Cerebellar cortex (tissue), 1 donor: ENCODE measurements around the gene ARHGAP24.

Experiments
- DNase-seq: peaks from one replicate; pipeline ENCODE4 v3.0.0-alpha.2; 2015; ENCODE audit warnings: low spot score

ARHGAP24 gene

GRCh38 chr4:85919200-85919887 lies 444.4 kb downstream of the ARHGAP24 start:
- DNase-seq: no peak

DNA sequence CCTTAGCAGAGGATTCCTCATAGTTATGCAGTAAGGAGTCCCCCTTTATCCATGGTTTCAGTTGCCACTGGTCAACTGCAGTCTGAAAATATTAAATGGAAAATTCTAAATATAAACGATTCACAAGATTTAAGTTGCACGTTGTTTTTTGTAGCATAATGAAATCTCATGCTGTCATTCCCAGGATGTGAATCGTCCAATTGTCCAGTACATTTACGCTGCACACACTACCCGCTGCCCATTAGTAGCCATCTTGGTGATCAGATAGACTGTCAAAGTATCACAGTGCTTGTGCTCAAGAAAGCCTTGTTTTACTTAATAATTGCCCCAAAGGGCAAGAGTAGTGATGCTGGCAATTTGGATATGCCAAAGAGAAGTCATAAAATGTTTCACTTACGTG lies 450.1 kb downstream of the ARHGAP24 start:
- DNase-seq: no peak

- DNase-seq: no peak
These were observed 454.0 kb downstream of the ARHGAP24 start for GRCh38 chr4:85928775-85929591.

DNA sequence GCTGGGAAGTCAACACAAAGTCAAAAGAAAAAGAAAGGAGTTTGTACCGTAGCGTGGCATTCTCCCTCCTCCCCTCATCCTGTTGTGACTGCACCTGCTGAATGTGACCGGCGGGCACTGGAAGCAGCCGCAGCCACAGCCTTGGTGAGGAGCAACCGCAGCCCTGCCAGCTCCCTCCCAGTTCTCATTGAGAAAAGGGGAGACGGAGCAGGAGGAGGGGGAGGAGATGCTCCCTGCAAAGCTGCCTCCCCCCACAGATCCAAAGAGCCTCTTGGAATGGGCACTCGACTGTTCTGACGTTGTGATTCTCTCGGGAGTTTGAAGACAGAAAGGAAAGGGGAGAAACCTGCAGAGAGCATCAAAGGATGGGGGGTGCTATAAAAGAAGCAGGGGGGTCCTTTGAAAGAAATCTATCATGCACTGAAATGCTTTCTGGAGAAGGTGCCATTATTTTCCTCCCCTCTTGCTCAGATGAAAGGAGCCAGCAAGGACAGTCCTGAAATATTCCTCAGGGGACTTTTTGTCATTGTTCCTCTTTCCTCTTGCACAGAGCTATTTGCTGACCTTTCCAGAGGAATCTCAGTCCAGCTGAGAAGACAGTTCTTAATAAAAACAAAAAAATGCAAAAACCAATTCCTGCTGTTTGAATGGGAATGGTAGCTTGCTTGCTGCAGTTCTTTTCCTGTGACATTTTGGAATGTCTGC lies 455.2 kb downstream of the ARHGAP24 start:
- DNase-seq: no peak

DNA sequence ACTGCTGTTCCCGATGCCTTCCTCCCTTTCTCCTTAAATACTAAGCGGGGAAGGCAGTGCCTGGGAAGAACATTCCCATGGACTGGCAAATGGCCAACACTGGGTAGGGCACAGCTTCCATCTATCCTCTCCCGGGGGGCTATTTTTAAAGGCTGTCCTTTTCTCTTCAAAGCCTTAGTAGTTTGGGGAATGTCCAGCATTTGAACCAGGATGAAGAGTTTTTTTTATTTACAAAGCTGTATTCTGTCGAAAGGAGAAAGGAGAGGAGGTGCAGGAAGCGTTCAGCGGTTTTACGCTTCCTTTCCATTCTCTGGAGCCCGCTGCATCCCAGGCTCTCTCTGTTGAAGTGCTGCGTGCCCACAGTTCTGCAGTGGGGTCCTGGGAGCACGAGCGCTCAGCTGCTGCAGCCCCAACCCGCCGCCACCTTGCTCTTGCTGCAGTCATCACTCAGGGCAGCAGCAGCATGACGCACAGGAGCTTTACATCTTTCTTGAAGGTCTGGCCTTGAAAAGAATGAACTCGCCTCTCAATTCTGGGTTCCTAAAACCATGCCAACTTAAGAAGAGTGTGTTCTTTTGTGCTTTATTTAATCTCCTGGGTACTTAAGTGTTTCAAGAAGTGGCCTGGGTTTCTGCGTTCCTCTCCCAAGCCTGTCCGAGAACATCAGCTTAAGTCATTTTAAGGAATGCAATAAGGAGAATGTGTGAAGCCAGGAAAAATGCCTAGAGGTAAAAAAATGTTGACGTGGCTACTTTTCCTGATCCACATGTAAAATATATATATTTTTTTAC lies 457.7 kb downstream of the ARHGAP24 start:
- DNase-seq: no peak

DNA sequence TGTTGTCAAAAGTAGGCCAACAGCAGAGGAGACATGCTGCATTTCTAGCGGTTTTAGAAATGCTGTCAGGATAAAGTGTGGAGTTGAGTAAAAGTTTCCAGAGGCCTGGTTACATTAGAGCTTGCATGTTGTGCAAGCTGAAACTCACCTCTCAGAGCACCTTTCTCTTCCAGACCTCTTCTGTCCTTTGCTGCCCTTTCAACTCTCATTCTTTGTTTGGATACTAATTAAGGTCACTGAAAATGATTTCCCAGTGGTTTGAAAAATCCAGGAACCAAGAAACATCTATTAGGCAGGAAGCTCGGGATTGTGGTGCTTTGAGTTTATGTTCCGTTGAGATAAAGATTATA lies 458.3 kb downstream of the ARHGAP24 start:
- no peak for DNase-seq

DNA sequence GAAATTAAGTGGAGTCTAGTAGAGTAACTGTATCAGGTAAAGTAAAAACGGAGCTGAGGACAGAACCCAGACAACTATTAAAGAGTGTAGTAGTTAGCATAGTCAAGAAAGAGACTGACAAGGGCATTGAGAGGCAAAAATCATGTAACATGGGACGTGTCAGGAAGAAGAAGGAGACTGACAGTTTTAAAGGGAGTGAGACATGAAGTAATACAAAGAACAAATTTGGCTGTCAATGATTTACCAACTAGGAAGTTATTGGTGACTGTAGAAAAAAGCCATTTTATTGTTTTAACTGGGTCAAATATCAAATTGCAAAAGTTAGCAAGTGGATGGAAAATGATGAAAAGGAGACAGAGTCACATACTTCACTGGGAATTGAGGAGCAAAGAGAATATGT lies 462.6 kb downstream of the ARHGAP24 start:
- no peak for DNase-seq

DNA sequence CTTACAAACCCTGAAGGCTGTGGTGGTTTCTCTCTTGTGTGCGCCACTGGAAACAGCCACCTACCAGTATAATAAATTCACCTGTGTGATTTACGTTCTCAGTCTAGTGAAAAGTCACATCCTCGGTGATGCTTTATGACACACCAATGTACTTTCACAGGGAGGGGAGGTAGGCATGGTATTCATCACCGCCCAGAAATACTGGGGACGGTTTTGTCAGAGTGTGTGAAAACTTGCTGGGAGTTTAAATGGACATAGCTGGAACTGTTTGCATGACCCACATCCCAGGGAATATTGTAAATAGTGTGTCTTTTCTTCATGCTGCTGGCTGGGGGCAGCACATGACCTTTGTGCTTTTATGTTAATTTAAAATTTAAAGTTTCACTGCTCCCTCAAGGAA lies 463.1 kb downstream of the ARHGAP24 start:
- DNase-seq: no peak

DNA sequence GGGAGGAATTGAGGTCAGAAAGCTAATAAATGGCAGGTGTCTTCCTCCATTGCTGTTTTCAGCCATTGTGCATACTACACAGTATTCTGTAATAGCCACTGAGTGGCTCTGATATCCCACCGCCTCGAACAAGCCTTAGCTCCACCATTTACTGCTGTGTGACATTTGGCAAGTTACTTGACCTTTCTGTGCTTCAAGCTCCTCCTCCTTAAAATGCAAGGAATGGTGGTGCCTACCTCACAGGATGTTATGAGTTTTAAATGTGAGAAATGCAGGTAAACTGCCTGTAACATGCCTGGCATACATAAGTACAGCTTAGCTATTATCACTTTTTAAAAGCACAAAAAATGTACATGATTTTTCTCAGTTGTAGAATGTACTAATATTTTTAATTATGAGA lies 464.0 kb downstream of the ARHGAP24 start:
- no peak for DNase-seq

- no peak for DNase-seq
These were observed 464.6 kb downstream of the ARHGAP24 start for GRCh38 chr4:85939595-85939994.

DNA sequence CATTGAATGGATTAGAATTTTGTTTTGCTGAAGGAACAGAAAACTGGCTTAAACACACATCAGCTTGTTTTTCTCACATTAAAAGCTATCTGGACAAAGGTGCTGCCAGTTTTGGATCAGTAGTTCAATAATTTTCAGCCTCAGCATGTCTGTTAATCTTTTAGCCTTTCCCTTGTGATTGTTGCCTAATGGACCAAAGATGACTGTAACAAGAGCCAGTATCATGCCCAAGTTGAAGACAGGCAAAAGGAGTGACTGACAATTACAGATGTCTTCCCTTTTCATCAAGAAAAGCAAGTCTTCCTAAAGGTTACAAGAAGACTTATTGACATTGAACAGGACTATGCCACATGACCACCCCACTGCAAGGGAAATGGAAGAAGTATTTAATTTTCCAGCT lies 465.2 kb downstream of the ARHGAP24 start:
- no peak for DNase-seq

DNA sequence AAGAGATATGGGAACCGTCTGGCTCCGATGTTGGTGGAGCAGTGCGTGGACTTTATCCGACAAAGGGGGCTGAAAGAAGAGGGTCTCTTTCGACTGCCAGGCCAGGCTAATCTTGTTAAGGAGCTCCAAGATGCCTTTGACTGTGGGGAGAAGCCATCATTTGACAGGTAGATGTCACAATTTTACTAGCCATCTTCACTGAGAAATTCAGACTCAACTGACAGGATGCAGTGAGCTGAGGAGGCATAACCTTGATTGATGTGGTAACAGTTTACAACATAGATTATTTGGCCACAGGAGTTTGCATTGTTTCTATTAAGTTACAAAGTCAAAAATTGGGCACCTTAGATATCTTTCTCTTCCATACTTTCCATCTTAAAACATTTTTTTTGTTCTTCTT lies 467.2 kb downstream of the ARHGAP24 start:
- no peak for DNase-seq

DNA sequence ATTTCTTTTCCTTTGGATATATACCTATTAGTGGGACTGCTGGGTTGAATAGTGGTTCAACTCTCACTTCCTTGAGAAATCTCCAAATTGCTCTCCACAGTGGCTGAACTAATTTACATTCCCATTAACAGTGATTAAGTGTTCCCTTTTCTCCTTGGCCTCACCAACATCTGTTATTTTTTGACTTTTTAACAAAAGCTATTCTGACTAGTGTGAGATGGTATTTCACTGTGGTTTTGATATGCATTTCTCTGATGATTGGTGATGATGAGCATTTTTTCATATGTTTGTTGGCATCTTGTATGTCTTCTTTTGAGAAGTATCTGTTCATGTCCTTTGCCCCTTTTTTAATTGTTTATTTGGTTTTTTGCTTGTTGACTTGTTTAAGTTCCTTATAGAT lies 471.9 kb downstream of the ARHGAP24 start:
- no peak for DNase-seq

DNA sequence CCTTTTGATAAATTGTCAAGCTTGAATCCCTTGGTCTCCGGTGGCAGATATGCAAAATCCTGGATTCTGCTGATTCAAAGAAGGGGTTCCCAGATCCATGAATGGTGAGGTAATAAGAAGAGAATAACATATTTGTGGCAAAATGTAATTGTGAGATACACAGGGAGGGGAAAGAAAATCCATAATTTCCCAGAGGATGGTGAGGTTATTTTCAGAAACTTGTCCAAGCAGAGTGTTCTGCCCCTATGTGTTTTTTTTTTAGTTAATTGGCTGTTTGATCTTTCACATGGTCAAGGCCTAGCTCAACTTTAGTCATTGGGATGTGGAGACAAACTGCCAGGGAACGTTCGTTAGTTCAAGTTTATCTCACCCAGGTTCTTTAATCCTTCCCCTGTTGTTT lies 476.1 kb downstream of the ARHGAP24 start:
- DNase-seq: no peak

GRCh38 chr4:85952528-85952927 lies 477.6 kb downstream of the ARHGAP24 start:
- DNase-seq: no peak

DNA sequence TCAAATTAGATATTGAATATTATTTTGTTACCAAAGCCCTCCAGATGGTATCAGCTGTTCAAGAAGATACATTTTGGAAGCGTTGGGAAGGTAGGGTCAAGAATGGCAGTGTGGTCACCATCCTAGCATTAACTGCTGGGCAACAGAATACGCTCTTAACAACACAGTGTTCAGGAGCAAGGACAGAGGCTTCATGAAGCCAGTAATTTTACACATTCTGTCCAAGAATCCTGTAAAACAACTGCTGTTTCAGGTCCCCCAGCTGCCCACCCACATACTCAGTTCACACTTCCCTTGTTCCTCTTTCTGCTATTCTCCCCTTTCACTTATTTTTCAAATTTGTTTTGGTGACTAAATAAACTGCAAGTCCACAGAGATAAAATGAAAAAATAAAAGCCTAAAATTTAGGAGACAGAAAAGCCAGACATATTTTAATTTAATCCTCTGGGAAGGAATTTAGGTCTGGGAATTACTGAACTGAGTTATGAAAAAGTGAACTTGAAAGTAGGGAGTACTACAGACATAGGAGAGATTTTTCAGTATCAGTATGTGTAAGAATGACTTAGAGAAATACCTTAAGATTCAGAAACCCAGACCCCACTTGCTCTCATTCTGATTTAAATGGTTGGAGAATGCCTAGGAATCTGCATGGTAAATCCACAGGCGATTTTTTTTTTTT lies 478.2 kb downstream of the ARHGAP24 start:
- no peak for DNase-seq

- DNase-seq: no peak
These were observed 478.7 kb downstream of the ARHGAP24 start for GRCh38 chr4:85953651-85954018.

DNA sequence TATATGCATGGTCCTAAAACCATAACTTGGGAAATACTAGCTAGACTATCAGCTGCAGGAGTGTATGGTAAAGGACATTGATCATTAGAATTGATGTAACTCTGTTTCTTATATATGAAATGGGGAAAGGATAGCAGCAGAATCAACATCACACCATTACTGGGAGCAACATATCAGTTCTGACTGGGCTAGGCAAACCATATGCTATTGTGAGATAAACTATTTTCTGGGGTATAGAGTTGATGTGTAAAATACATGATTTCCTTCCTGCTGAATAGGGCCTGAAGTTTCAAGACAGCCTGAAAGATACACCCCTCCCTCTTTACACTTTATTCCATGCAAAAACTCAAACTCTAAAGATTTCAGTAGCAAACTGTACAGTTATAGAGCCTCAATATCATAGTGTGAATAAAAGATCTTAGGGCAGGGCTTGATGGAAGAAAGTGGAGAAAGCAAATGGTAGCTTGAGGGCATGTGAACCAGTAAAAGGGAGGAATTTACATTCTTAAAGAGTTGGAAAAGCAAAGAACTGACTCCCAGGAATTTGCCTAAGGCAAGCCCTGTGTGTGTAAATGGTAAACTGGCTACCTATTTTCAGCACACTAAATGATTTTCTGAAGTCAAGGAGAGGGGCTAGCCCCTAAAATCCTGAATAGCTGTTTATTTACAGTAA lies 480.8 kb downstream of the ARHGAP24 start:
- DNase-seq: no peak

GRCh38 chr4:85956293-85956945 lies 481.5 kb downstream of the ARHGAP24 start:
- DNase-seq: no peak

DNA sequence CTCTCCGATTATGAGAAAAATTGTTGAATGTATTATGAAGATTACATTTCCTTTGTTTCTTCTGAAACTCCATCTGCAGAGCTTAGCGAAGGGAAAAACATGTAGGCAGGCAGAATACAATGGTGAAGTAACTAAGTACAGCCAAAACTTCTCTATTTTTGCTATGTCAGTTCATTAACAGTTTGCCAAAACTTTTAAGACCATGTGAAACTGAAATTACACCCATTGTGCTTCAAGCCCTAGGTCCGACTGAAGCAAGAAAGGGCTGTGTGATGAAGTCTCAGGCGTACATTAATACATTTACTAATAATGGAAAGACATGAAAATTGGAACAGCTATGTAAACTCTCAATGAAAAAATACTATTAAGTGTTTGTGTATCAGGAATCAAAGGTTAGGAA lies 486.9 kb downstream of the ARHGAP24 start:
- no peak for DNase-seq

DNA sequence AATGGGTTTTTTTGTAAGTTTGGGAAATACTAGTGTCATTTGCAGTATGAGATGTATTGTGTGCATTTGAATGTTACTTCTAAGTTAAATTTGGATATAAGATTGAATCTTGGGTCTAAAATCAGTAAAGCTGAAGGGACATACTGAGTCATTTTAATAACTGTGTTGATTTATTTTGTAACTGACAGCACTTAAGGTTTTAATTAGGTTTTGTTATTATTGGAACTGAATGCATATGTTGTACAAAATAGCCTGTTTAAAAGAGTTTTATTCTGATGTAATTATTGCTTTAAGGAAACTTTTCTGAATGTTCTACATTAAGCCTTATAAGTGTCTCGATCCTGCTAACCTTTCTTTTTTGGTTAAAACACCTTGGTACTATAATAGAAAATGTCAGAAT lies 488.3 kb downstream of the ARHGAP24 start:
- no peak for DNase-seq
